Measurements from ENCODE around the gene SLC16A10. TPM values are rescaled to one million over a fixed set of nuclear protein-coding genes. Genes with fewer than 3 reads are reported as not detected.

Gene SLC16A10
- total and polyA plus RNA-seq, 3 experiments from 2014 or later, result 2.2 to 3.5 (median 3.3) TPM

DNA sequence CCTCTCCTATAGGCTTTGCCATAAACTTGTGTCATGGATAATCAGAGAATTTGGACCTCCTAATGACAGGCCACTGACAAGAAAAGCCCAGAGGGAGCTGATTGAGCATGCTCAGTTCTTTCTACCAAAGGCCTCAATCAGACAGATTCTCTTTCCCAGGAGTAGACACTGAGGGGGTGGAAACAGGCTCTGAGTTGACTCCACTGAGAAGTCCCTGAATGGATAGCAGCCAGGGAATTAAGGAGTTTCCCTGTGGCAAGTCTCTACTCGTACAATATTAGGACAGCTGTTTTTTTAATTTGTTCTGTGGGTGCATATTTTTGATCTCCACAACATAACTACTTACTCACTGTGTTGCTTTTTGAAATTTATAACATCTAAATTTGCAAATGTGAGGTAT, 63.3 kb downstream of the SLC16A10 start:
- Histone ChIP-seq H3K4me1 (ENCODE audit: insufficient read depth, low read length) (no peaks in the 10 kb centered on the region), H3K4me3 (ENCODE audit: low read length) (no peak overlapping the region), H3K27ac (ENCODE audit: low read depth, low read length) (no peak overlapping the region), H3K9me3 (ENCODE audit: low read length) (no peaks in the 10 kb centered on the region), H3K27me3 (ENCODE audit: insufficient read depth, low read length, poor library complexity, severe bottlenecking) (no peaks in the 10 kb centered on the region), H3K36me3 (ENCODE audit: insufficient read depth, low read length) (no peaks in the 10 kb centered on the region)
- H3K4me3 Mint-ChIP-seq, result no peak overlapping the region
- peaks cover 0 to 26% of the 10 kb centered on the region in 2 donors for H3K27me3 Mint-ChIP-seq
- peaks cover 0 to 3% (median 0%) of the 10 kb centered on the region in 3 donors for H3K36me3 Mint-ChIP-seq
- ChIA-PET CTCF (no interaction called here), POLR2A (no interaction called here)
- H3K27ac Mint-ChIP-seq, result no peak overlapping the region
- peaks cover 0 to 3% (median 0%) of the 10 kb centered on the region in 3 donors for H3K4me1 Mint-ChIP-seq
- DNase-seq, result no peak
- H3K9me3 Mint-ChIP-seq, result no peaks in the 10 kb centered on the region

DNA sequence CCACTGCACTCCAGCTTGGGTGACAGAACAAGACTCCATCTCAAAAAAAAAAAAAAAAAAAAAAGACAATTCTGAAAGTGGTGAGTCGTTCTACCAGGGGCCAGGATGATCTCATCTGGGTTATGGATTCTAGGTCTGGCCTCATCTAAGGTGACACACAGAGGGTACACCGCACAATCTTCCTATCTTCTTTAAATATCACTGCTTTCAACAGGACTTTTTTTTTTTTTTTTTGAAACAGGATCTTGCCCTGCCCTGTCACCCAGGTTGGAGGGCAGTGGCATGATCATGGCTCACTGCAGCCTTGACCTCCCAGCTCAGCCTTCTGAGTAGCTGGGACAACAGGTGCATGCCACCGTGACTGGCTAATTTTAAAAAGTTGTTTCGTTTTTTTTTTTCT, 67.7 kb downstream of the SLC16A10 start:
- H3K9me3 Mint-ChIP-seq, result peaks cover 0 to 8% (median 3%) of the 10 kb centered on the region in 5 donors
- H3K4me3 Mint-ChIP-seq, result no peak overlapping the region
- DNase-seq, result no peak
- peaks cover 1 to 40% of the 10 kb centered on the region in 2 donors for H3K27me3 Mint-ChIP-seq
- H3K27ac Mint-ChIP-seq, result no peak overlapping the region
- CTCF ChIA-PET, result no interaction called here
- no peak overlapping the region for H3K4me3 ChIP-seq (ENCODE audit: low read length)
- H3K9me3 ChIP-seq (ENCODE audit: low read length), result no peaks in the 10 kb centered on the region
- peaks cover 4% of the 10 kb centered on the region for H3K4me1 ChIP-seq (ENCODE audit: insufficient read depth, low read length)
- H3K4me1 Mint-ChIP-seq, result peaks cover 6 to 16% (median 15%) of the 10 kb centered on the region in 3 donors
- no peaks in the 10 kb centered on the region for H3K36me3 ChIP-seq (ENCODE audit: insufficient read depth, low read length)
- H3K27ac ChIP-seq (ENCODE audit: low read depth, low read length), result no peak overlapping the region
- peaks cover 0 to 8% (median 1%) of the 10 kb centered on the region in 3 donors for H3K36me3 Mint-ChIP-seq
- H3K27me3 ChIP-seq (ENCODE audit: insufficient read depth, low read length, poor library complexity, severe bottlenecking), result peaks cover 4% of the 10 kb centered on the region
- POLR2A ChIA-PET, result no interaction called here

DNA sequence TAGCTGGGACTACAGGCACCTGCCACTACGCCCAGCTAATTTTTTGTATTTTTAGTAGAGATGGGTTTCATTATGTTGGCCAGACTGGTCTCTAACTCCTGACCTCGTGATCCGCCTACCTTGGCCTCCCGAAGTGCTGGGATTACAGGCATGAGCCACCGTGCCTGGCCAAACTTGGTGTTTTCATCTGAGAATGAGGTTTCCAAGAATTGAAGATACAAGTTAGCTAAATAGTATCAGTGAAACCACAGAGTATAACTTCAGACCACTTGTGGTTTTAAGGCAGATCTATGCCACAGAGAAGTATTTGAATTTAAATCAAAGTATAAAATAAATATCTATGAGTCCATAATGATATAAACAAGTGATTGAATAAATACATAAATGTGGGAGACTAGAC, 70.1 kb downstream of the SLC16A10 start:
- H3K36me3 Mint-ChIP-seq, result peaks cover 0 to 8% (median 3%) of the 10 kb centered on the region in 3 donors
- H3K36me3 ChIP-seq (ENCODE audit: insufficient read depth, low read length), result no peaks in the 10 kb centered on the region
- H3K27me3 ChIP-seq (ENCODE audit: insufficient read depth, low read length, poor library complexity, severe bottlenecking), result peaks cover 4% of the 10 kb centered on the region
- H3K9me3 ChIP-seq (ENCODE audit: low read length), result no peaks in the 10 kb centered on the region
- H3K4me3 Mint-ChIP-seq, result peak overlapping the region in 2 of 7 donors; percentile 24 to 49
- H3K27ac ChIP-seq (ENCODE audit: low read depth, low read length), result no peak overlapping the region
- H3K9me3 Mint-ChIP-seq, result peaks cover 2 to 12% (median 9%) of the 10 kb centered on the region in 5 donors
- ChIA-PET CTCF (no interaction called here), POLR2A (no interaction called here)
- DNase-seq, result peak in 1 of 5 donors; percentile 7
- H3K27ac Mint-ChIP-seq, result no peak overlapping the region
- H3K4me3 ChIP-seq (ENCODE audit: low read length), result no peak overlapping the region
- peaks cover 1 to 37% of the 10 kb centered on the region in 2 donors for H3K27me3 Mint-ChIP-seq
- peaks cover 6 to 16% (median 15%) of the 10 kb centered on the region in 3 donors for H3K4me1 Mint-ChIP-seq
- H3K4me1 ChIP-seq (ENCODE audit: insufficient read depth, low read length), result peaks cover 4% of the 10 kb centered on the region

DNA sequence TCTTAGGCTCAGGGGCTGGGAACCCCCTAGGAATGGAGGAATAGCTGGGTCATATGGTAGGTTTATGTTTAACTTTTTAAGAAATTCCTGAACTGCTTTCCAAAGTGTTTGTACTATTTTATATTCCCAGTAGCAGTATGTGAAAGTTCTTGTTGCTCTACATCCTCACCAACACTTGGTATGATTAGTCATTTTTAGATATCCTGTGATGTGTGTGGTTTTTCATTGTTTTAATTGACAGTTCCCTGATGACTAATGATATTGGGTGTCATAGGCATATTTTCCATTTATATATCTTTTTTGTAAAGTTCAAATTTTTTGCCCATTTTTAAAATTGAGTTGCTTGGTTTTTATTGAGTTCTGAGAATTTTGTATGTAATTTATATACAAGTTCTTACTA, 72.3 kb downstream of the SLC16A10 start:
- Histone ChIP-seq H3K27ac (ENCODE audit: low read depth, low read length) (no peak overlapping the region), H3K4me3 (ENCODE audit: low read length) (no peak overlapping the region), H3K36me3 (ENCODE audit: insufficient read depth, low read length) (no peaks in the 10 kb centered on the region), H3K4me1 (ENCODE audit: insufficient read depth, low read length) (peaks cover 4% of the 10 kb centered on the region), H3K27me3 (ENCODE audit: insufficient read depth, low read length, poor library complexity, severe bottlenecking) (peaks cover 4% of the 10 kb centered on the region), H3K9me3 (ENCODE audit: low read length) (no peaks in the 10 kb centered on the region)
- Mint-ChIP-seq H3K27me3 (peaks cover 1 to 22% of the 10 kb centered on the region in 2 donors), H3K9me3 (peaks cover 9 to 18% (median 11%) of the 10 kb centered on the region in 5 donors), H3K27ac (no peak overlapping the region), H3K36me3 (peaks cover 0 to 9% (median 3%) of the 10 kb centered on the region in 3 donors), H3K4me1 (peaks cover 6 to 15% (median 13%) of the 10 kb centered on the region in 3 donors), H3K4me3 (no peak overlapping the region)
- ChIA-PET CTCF (no interaction called here), POLR2A (no interaction called here)
- DNase-seq, result no peak

DNA sequence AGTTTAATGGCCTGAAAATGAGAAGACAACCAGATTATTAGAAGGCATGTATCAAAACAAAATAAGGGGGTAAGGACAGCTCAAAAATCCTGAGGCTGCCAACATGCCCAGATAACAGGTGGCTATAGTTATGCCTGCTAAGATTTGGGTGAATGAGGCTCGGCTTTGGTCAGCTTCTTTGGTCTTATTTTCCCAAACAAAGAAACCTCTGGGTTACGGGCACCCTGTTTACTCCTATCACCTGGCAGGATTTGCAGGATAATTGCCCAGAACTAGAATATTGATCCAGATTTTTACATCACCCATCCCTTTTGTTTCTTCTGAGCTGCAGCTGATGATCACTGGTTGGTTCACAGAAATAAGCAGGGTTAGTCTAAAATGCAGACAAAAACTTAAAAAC, 74.3 kb downstream of the SLC16A10 start:
- H3K9me3 Mint-ChIP-seq, result peaks cover 9 to 18% (median 11%) of the 10 kb centered on the region in 5 donors
- Histone ChIP-seq H3K4me1 (ENCODE audit: insufficient read depth, low read length) (peaks cover 4% of the 10 kb centered on the region), H3K27me3 (ENCODE audit: insufficient read depth, low read length, poor library complexity, severe bottlenecking) (no peaks in the 10 kb centered on the region), H3K4me3 (ENCODE audit: low read length) (no peak overlapping the region), H3K9me3 (ENCODE audit: low read length) (no peaks in the 10 kb centered on the region), H3K27ac (ENCODE audit: low read depth, low read length) (no peak overlapping the region), H3K36me3 (ENCODE audit: insufficient read depth, low read length) (no peaks in the 10 kb centered on the region)
- H3K4me1 Mint-ChIP-seq, result peaks cover 6 to 15% (median 8%) of the 10 kb centered on the region in 3 donors
- H3K27ac Mint-ChIP-seq, result no peak overlapping the region
- peaks cover 0 to 11% of the 10 kb centered on the region in 2 donors for H3K27me3 Mint-ChIP-seq
- CTCF ChIA-PET, result no interaction called here
- H3K4me3 Mint-ChIP-seq, result no peak overlapping the region
- DNase-seq, result no peak
- H3K36me3 Mint-ChIP-seq, result peaks cover 0 to 9% (median 3%) of the 10 kb centered on the region in 3 donors
- POLR2A ChIA-PET, result interaction anchor here (0.6 kb wide), 1 partner anchor 1062 kb away, joined by 4 read pairs; no protein-coding TSS in a partner anchor

DNA sequence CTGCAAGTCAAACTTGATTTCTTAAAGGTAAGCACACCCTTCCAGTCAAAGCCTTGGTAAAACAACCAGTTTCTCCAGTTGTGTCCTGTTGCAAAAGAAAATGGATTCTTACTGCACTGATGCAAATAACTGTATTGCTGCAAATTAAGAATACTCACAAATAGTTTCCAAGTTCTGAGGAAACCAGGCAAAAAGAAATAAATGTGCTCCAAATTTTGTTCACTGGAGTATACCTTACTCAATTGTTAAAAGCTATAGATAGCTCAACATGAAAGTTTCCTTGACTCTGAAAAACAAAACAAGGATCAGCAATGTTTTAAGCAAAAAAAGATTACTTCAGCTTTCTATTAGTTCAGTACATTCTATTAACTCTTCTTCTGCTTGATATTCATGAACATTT, 75.2 kb downstream of the SLC16A10 start:
- Mint-ChIP-seq H3K4me3 (no peak overlapping the region), H3K9me3 (peaks cover 9 to 18% (median 11%) of the 10 kb centered on the region in 5 donors), H3K27me3 (peaks cover 0 to 11% of the 10 kb centered on the region in 2 donors), H3K36me3 (peaks cover 0 to 9% (median 3%) of the 10 kb centered on the region in 3 donors), H3K27ac (no peak overlapping the region), H3K4me1 (peaks cover 4 to 10% (median 6%) of the 10 kb centered on the region in 3 donors)
- ChIA-PET POLR2A (no interaction called here), CTCF (no interaction called here)
- Histone ChIP-seq H3K4me3 (ENCODE audit: low read length) (no peak overlapping the region), H3K27ac (ENCODE audit: low read depth, low read length) (no peak overlapping the region), H3K27me3 (ENCODE audit: insufficient read depth, low read length, poor library complexity, severe bottlenecking) (no peaks in the 10 kb centered on the region), H3K9me3 (ENCODE audit: low read length) (no peaks in the 10 kb centered on the region), H3K4me1 (ENCODE audit: insufficient read depth, low read length) (peaks cover under 1% of the 10 kb centered on the region), H3K36me3 (ENCODE audit: insufficient read depth, low read length) (no peaks in the 10 kb centered on the region)
- no peak for DNase-seq

DNA sequence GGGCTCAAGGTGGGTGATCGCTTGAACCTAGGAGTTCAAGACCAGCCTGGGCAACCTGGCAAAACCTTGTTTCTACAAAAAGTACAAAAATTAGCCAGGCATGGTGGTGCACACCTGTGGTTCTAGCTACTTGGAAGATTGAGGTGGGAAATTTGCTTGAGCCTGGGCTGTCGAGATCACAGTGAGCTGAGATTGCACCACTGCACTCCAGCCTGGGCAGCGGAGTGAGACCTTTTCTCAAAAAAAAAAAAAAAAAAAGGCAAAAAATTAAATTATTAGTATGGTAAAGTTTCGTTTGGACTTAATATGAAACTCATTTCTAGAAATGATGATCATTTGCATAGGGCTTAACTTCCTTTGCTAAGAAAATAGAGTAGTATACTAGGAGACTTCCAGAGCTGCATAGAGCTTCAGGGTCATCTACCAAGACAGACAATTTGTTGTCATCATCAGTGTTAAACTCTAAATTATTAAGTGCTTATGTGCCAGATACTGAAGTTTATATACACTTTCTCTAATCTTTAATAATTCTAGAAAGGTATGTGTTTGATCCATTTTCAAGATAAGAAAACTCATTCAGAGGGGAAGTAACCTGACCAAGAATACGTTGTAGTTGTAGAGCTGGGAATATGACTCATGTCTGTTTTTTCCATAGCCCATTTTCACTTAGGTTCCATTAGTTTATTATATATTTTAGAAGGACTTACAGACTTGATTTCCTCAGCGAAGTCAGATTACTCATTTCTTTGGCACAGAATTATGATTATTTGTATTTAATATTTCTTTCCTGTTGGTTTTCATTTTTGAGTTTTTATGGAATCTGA, 84.5 kb downstream of the SLC16A10 start:
- Histone ChIP-seq H3K4me3 (ENCODE audit: low read length) (no peak overlapping the region), H3K9me3 (ENCODE audit: low read length) (no peaks in the 10 kb centered on the region), H3K4me1 (ENCODE audit: insufficient read depth, low read length) (peaks cover 8% of the 10 kb centered on the region), H3K27me3 (ENCODE audit: insufficient read depth, low read length, poor library complexity, severe bottlenecking) (no peaks in the 10 kb centered on the region), H3K27ac (ENCODE audit: low read depth, low read length) (no peak overlapping the region), H3K36me3 (ENCODE audit: insufficient read depth, low read length) (no peaks in the 10 kb centered on the region)
- Mint-ChIP-seq H3K27ac (no peak overlapping the region), H3K4me3 (no peak overlapping the region), H3K27me3 (peaks cover 2 to 7% of the 10 kb centered on the region in 2 donors), H3K9me3 (no peaks in the 10 kb centered on the region), H3K4me1 (peaks cover 12 to 18% (median 17%) of the 10 kb centered on the region in 3 donors), H3K36me3 (no peaks in the 10 kb centered on the region)
- DNase-seq, result no peak
- ChIA-PET POLR2A (no interaction called here), CTCF (no interaction called here)

DNA sequence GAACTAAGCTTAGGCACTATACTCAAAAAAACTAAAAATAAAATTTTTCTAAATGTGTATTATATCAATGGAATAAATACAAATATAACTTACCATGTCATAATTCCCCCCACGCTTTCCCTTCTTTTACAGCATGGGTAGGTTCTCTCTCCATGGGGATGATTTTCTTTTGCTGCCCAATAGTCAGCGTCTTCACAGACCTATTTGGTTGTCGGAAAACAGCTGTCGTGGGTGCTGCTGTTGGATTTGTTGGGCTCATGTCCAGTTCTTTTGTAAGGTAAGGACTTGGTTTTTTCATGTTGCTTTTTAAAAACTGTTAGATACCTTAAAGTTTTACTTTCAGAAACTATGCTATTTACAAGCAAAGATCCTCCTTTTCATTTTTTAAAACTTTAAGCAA, 85.3 kb downstream of the SLC16A10 start:
- Histone ChIP-seq H3K9me3 (ENCODE audit: low read length) (no peaks in the 10 kb centered on the region), H3K4me3 (ENCODE audit: low read length) (no peak overlapping the region), H3K27ac (ENCODE audit: low read depth, low read length) (no peak overlapping the region), H3K27me3 (ENCODE audit: insufficient read depth, low read length, poor library complexity, severe bottlenecking) (no peaks in the 10 kb centered on the region), H3K36me3 (ENCODE audit: insufficient read depth, low read length) (no peaks in the 10 kb centered on the region), H3K4me1 (ENCODE audit: insufficient read depth, low read length) (peaks cover 8% of the 10 kb centered on the region)
- H3K4me1 Mint-ChIP-seq, result peaks cover 12 to 18% (median 17%) of the 10 kb centered on the region in 3 donors
- no peak for DNase-seq
- no peaks in the 10 kb centered on the region for H3K9me3 Mint-ChIP-seq
- CTCF ChIA-PET, result no interaction called here
- peaks cover 2 to 10% of the 10 kb centered on the region in 2 donors for H3K27me3 Mint-ChIP-seq
- POLR2A ChIA-PET, result no interaction called here
- no peak overlapping the region for H3K27ac Mint-ChIP-seq
- no peak overlapping the region for H3K4me3 Mint-ChIP-seq
- no peaks in the 10 kb centered on the region for H3K36me3 Mint-ChIP-seq

Data from CD8-positive, alpha-beta memory T cell (primary cell).